Testis (tissue), 2 donors: ENCODE data around the gene RXRA.

ENCODE experiments used
- POLR2A ChIP-seq: fragments of 450-650 bp; IDR thresholded peaks from one replicate; pipeline ENCODE4 v1.6.1; 2017; ENCODE audit warnings: antibody characterized with exemption, mild to moderate bottlenecking, moderate library complexity
- TF ChIP-seq, protein P1 (sequence below), 3 experiments: fragments of 450-650 bp in 2 of 3; fragments of 200-600 bp in 1 of 3; sonication (generic) in 1 of 3; IDR thresholded peaks; one replicate each; pipeline ENCODE4 v1.5.1; 2016 to 2019; ENCODE audit warnings: antibody characterized with exemption in 3 of 3, mild to moderate bottlenecking in 2 of 3, moderate library complexity in 1 of 3

GRCh38 chr9:134423166-134423565 lies 96.9 kb downstream of the RXRA start:
- TF ChIP-seq, protein P1, sequence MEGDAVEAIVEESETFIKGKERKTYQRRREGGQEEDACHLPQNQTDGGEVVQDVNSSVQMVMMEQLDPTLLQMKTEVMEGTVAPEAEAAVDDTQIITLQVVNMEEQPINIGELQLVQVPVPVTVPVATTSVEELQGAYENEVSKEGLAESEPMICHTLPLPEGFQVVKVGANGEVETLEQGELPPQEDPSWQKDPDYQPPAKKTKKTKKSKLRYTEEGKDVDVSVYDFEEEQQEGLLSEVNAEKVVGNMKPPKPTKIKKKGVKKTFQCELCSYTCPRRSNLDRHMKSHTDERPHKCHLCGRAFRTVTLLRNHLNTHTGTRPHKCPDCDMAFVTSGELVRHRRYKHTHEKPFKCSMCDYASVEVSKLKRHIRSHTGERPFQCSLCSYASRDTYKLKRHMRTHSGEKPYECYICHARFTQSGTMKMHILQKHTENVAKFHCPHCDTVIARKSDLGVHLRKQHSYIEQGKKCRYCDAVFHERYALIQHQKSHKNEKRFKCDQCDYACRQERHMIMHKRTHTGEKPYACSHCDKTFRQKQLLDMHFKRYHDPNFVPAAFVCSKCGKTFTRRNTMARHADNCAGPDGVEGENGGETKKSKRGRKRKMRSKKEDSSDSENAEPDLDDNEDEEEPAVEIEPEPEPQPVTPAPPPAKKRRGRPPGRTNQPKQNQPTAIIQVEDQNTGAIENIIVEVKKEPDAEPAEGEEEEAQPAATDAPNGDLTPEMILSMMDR (IDR thresholded peaks at IDR 0.05), result no peak
- TF ChIP-seq POLR2A, result no peak
